SK-N-SH treated with all-trans-retinoic acid at 6 μM for 48 hours (cell line): Measurements from ENCODE around the gene ZNF547.

Experiments used
- ATAC-seq: fragments of 200-7000 bp; cut with Tn5 transposase; 3 replicates; pipeline ENCODE4 v1.9.1; 2020; ENCODE audit warnings: mild to moderate bottlenecking, moderate library complexity
- ARNTL ChIP-seq: fragments of 450-650 bp; formaldehyde crosslinking; IDR thresholded peaks from 2 replicates; pipeline ENCODE4 v1.5.0; 2020; ENCODE audit warnings: low read depth, mild to moderate bottlenecking, moderate library complexity, borderline replicate concordance
- BACH2 ChIP-seq: fragments of 250-450 bp; sonication (Bioruptor Pico); IDR thresholded peaks from 2 replicates; pipeline ENCODE4 v1.9.0; 2021; ENCODE audit warnings: mild to moderate bottlenecking, borderline replicate concordance
- CSDC2 ChIP-seq: fragments of 250-450 bp; sonication (Bioruptor Pico); IDR thresholded peaks from 2 replicates; pipeline ENCODE4 v1.5.0; 2020; ENCODE audit warnings: mild to moderate bottlenecking, moderate library complexity
- ESRRG ChIP-seq: fragments of 250-450 bp; sonication (Bioruptor Pico); IDR thresholded peaks from 2 replicates; pipeline ENCODE4 v1.6.1; 2021; ENCODE audit warnings: mild to moderate bottlenecking
- GLIS3 ChIP-seq: fragments of 250-450 bp; sonication (Bioruptor Pico); IDR thresholded peaks from 2 replicates; pipeline ENCODE4 v1.5.0; 2020; ENCODE audit warnings: mild to moderate bottlenecking, moderate library complexity
- ISL1 ChIP-seq: fragments of 250-450 bp; sonication (Bioruptor Pico); IDR thresholded peaks from 2 replicates; pipeline ENCODE4 v2.1.2; 2022; ENCODE audit warnings: mild to moderate bottlenecking, moderate library complexity
- OSR1 ChIP-seq: fragments of 250-450 bp; sonication (Bioruptor Pico); IDR thresholded peaks from 2 replicates; pipeline ENCODE4 v1.8.0; 2022; ENCODE audit warnings: moderate library complexity, mild to moderate bottlenecking, inconsistent platforms
- PPARA ChIP-seq: fragments of 250-450 bp; sonication (Bioruptor Pico); IDR thresholded peaks from 2 replicates; pipeline ENCODE4 v1.5.0; 2020; ENCODE audit warnings: mild to moderate bottlenecking, borderline replicate concordance
- RARB ChIP-seq: fragments of 250-450 bp; sonication (Bioruptor Pico); IDR thresholded peaks from 2 replicates; pipeline ENCODE4 v1.8.0; 2021; ENCODE audit warnings: mild to moderate bottlenecking, moderate library complexity
- SNAI2 ChIP-seq: fragments of 250-450 bp; sonication (Bioruptor Pico); IDR thresholded peaks from 2 replicates; pipeline ENCODE4 v1.5.0; 2020; ENCODE audit warnings: mild to moderate bottlenecking, moderate library complexity
- TCF4 ChIP-seq: fragments of 250-450 bp; sonication (Bioruptor Pico); IDR thresholded peaks from 2 replicates; pipeline ENCODE4 v1.8.0; 2021; ENCODE audit warnings: mild to moderate bottlenecking, moderate library complexity, borderline replicate concordance
- TOX ChIP-seq: fragments of 250-450 bp; sonication (Bioruptor Pico); IDR thresholded peaks from 2 replicates; pipeline ENCODE4 v1.8.0; 2021; ENCODE audit warnings: mild to moderate bottlenecking, moderate library complexity, borderline replicate concordance
- ZC3H10 ChIP-seq: fragments of 250-450 bp; sonication (Bioruptor Pico); IDR thresholded peaks from 2 replicates; pipeline ENCODE4 v1.5.1; 2021; ENCODE audit warnings: mild to moderate bottlenecking, moderate library complexity
- ZFP3 ChIP-seq: fragments of 250-450 bp; sonication (Bioruptor Pico); IDR thresholded peaks from 2 replicates; pipeline ENCODE4 v1.5.0; 2020; ENCODE audit warnings: mild to moderate bottlenecking, moderate library complexity
- ZFP30 ChIP-seq: fragments of 450-650 bp; formaldehyde crosslinking; IDR thresholded peaks from 2 replicates; pipeline ENCODE4 v1.5.0; 2022; ENCODE audit warnings: mild to moderate bottlenecking, moderate library complexity
- ZNF565 ChIP-seq: fragments of 450-650 bp; formaldehyde crosslinking; conservative IDR thresholded peaks from 2 replicates; pipeline ENCODE4 v1.5.0; 2020; ENCODE audit warnings: low read depth, mild to moderate bottlenecking, moderate library complexity
- ZNF8 ChIP-seq: fragments of 450-650 bp; formaldehyde crosslinking; IDR thresholded peaks from 2 replicates; pipeline ENCODE4 v1.5.0; 2020; ENCODE audit warnings: mild to moderate bottlenecking, moderate library complexity
- TF ChIP-seq, protein P1 (sequence below): fragments of 250-450 bp; sonication (Bioruptor Pico); IDR thresholded peaks from 2 replicates; pipeline ENCODE4 v1.8.0; 2020; ENCODE audit warnings: mild to moderate bottlenecking, moderate library complexity, borderline replicate concordance
- TF ChIP-seq, protein P2 (sequence below): fragments of 250-450 bp; sonication (Bioruptor Pico); IDR thresholded peaks from 2 replicates; pipeline ENCODE4 v1.5.0; 2020; ENCODE audit warnings: mild to moderate bottlenecking, moderate library complexity
- TF ChIP-seq, protein P3 (sequence below): fragments of 250-450 bp; sonication (Bioruptor Pico); IDR thresholded peaks from 2 replicates; pipeline ENCODE4 v1.8.0; 2021; ENCODE audit warnings: low read depth, mild to moderate bottlenecking, moderate library complexity, borderline replicate concordance
- TF ChIP-seq, protein P4 (sequence below): fragments of 250-450 bp; sonication (Bioruptor Pico); IDR thresholded peaks from 2 replicates; pipeline ENCODE4 v1.5.1; 2020; ENCODE audit warnings: low read depth, mild to moderate bottlenecking, moderate library complexity
- TF ChIP-seq, protein P5 (sequence below): fragments of 250-450 bp; sonication (Bioruptor Pico); IDR thresholded peaks from 2 replicates; pipeline ENCODE4 v1.5.1; 2021; ENCODE audit warnings: mild to moderate bottlenecking, moderate library complexity

Gene ZNF547

DNA sequence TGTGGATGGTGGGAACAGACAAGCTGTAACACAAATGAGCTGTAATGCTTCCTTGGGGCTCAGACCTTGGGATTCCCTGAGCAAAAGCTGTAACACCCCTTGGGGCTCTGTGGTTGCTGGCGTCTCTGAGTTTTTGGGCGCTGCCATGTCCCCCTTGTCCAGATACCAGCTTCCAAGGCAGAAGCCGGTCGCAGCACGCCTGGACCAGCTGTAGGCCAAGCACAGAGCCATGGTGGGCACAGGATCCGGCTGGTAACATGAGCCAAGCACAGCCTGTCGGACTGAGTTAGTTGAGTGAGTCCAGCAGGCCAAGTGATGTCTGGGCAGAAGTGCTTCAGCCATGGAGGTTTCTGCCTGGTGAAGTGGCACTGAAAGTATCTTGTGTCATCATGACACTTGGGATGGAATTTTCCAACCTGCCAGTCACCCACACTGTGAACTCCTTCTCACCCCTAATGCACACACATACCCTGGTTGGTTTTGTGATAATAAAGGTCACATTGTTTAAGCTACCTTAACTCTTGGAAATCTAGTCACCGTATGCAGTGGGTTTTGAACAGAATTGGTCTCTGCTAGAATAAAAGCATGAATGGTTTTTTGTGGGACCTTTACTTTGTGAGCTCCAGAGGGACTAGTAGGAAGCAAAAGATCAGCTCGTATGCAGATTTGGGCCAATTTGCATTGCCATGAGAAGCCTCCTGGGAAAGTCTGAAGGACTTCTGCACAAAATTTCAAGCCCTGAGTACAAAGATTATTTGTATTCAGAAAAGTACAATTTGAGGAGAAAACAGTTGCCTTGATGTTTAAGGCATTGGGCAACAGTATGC is 40.6 kb downstream of the ZNF547 start:
- TF ChIP-seq ESRRG (CRISPR knock-in tag): no peak
- no peak for TF ChIP-seq SNAI2
- TF ChIP-seq, protein P1, sequence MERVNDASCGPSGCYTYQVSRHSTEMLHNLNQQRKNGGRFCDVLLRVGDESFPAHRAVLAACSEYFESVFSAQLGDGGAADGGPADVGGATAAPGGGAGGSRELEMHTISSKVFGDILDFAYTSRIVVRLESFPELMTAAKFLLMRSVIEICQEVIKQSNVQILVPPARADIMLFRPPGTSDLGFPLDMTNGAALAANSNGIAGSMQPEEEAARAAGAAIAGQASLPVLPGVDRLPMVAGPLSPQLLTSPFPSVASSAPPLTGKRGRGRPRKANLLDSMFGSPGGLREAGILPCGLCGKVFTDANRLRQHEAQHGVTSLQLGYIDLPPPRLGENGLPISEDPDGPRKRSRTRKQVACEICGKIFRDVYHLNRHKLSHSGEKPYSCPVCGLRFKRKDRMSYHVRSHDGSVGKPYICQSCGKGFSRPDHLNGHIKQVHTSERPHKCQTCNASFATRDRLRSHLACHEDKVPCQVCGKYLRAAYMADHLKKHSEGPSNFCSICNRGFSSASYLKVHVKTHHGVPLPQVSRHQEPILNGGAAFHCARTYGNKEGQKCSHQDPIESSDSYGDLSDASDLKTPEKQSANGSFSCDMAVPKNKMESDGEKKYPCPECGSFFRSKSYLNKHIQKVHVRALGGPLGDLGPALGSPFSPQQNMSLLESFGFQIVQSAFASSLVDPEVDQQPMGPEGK (CRISPR knock-in tag): no peak
- TF ChIP-seq, protein P2, sequence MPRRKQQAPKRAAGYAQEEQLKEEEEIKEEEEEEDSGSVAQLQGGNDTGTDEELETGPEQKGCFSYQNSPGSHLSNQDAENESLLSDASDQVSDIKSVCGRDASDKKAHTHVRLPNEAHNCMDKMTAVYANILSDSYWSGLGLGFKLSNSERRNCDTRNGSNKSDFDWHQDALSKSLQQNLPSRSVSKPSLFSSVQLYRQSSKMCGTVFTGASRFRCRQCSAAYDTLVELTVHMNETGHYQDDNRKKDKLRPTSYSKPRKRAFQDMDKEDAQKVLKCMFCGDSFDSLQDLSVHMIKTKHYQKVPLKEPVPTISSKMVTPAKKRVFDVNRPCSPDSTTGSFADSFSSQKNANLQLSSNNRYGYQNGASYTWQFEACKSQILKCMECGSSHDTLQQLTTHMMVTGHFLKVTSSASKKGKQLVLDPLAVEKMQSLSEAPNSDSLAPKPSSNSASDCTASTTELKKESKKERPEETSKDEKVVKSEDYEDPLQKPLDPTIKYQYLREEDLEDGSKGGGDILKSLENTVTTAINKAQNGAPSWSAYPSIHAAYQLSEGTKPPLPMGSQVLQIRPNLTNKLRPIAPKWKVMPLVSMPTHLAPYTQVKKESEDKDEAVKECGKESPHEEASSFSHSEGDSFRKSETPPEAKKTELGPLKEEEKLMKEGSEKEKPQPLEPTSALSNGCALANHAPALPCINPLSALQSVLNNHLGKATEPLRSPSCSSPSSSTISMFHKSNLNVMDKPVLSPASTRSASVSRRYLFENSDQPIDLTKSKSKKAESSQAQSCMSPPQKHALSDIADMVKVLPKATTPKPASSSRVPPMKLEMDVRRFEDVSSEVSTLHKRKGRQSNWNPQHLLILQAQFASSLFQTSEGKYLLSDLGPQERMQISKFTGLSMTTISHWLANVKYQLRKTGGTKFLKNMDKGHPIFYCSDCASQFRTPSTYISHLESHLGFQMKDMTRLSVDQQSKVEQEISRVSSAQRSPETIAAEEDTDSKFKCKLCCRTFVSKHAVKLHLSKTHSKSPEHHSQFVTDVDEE (CRISPR knock-in tag): no peak
- no peak for TF ChIP-seq TOX (CRISPR knock-in tag)
- TF ChIP-seq TCF4: no peak
- TF ChIP-seq ISL1 (CRISPR knock-in tag): no peak
- TF ChIP-seq, protein P3, sequence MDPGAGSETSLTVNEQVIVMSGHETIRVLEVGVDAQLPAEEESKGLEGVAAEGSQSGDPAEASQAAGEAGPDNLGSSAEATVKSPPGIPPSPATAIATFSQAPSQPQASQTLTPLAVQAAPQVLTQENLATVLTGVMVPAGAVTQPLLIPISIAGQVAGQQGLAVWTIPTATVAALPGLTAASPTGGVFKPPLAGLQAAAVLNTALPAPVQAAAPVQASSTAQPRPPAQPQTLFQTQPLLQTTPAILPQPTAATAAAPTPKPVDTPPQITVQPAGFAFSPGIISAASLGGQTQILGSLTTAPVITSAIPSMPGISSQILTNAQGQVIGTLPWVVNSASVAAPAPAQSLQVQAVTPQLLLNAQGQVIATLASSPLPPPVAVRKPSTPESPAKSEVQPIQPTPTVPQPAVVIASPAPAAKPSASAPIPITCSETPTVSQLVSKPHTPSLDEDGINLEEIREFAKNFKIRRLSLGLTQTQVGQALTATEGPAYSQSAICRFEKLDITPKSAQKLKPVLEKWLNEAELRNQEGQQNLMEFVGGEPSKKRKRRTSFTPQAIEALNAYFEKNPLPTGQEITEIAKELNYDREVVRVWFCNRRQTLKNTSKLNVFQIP (CRISPR knock-in tag): no peak
- no peak for TF ChIP-seq OSR1 (CRISPR knock-in tag)
- TF ChIP-seq, protein P4, sequence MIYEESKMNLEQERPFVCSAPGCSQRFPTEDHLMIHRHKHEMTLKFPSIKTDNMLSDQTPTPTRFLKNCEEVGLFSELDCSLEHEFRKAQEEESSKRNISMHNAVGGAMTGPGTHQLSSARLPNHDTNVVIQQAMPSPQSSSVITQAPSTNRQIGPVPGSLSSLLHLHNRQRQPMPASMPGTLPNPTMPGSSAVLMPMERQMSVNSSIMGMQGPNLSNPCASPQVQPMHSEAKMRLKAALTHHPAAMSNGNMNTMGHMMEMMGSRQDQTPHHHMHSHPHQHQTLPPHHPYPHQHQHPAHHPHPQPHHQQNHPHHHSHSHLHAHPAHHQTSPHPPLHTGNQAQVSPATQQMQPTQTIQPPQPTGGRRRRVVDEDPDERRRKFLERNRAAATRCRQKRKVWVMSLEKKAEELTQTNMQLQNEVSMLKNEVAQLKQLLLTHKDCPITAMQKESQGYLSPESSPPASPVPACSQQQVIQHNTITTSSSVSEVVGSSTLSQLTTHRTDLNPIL (CRISPR knock-in tag): no peak
- TF ChIP-seq ZC3H10: no peak
- TF ChIP-seq PPARA (CRISPR knock-in tag): no peak
- ATAC-seq: no peak

DNA sequence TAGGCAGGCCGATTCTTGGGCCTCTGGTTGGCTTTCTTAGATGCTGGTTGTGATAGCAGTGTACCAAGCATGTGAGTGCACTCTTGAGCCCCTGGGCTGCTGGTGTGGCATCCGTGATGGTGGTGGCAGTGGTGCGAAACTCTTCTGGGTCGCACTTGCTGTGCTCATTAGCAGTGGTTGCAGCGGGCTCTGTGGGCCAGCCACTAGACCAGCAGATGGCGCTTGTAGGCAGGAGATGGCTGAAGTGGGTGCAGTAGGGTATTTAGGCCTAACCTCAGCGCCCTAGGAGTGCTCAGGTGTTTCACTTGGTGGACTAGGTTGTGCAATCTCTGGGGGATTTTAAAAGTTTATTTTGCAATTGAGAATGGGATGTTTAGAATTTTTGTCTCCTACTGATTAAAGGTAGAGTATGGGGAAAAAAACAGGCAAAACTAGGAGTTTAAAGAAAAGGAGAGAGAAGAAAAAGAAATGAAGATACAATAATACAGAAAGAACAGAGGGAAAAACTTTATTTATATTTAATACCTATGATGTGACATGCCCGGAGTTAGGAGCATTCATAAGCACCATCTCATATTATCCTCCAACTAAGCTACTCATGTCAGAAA is 43.3 kb downstream of the ZNF547 start:
- peak; percentile 53 for ATAC-seq
- TF ChIP-seq ZNF565 (CRISPR knock-in tag) (no peak), ZC3H10 (no peak), ZFP30 (CRISPR knock-in tag) (no peak), TCF4 (no peak), OSR1 (CRISPR knock-in tag) (no peak), ISL1 (CRISPR knock-in tag) (no peak), CSDC2 (CRISPR knock-in tag) (no peak), PPARA (CRISPR knock-in tag) (no peak), GLIS3 (no peak), ZFP3 (CRISPR knock-in tag) (no peak), ZNF8 (CRISPR knock-in tag) (no peak), ESRRG (CRISPR knock-in tag) (no peak), RARB (CRISPR knock-in tag) (no peak), BACH2 (CRISPR knock-in tag) (no peak), SNAI2 (no peak), ARNTL (no peak)
- TF ChIP-seq, protein P1 (CRISPR knock-in tag): no peak
- TF ChIP-seq, protein P2 (CRISPR knock-in tag): no peak
- TF ChIP-seq, protein P5, sequence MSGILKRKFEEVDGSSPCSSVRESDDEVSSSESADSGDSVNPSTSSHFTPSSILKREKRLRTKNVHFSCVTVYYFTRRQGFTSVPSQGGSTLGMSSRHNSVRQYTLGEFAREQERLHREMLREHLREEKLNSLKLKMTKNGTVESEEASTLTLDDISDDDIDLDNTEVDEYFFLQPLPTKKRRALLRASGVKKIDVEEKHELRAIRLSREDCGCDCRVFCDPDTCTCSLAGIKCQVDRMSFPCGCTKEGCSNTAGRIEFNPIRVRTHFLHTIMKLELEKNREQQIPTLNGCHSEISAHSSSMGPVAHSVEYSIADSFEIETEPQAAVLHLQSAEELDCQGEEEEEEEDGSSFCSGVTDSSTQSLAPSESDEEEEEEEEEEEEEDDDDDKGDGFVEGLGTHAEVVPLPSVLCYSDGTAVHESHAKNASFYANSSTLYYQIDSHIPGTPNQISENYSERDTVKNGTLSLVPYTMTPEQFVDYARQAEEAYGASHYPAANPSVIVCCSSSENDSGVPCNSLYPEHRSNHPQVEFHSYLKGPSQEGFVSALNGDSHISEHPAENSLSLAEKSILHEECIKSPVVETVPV (CRISPR knock-in tag): no peak
- TF ChIP-seq, protein P4 (CRISPR knock-in tag): no peak
